Gastroesophageal sphincter (tissue), 4 donors: Measurements from ENCODE around the gene KRTAP10-1. TPM values are rescaled to one million over a fixed set of nuclear protein-coding genes. Genes with fewer than 3 reads are reported as not detected.

Experiments used
- ATAC-seq: fragments of 150-250 bp; one replicate; pipeline ENCODE4 v1.9.1; 2016; ENCODE audit warnings: mild to moderate bottlenecking, moderate library complexity
- H3K27ac ChIP-seq, 4 donors: fragments of 200-600 bp; sonication (generic) in 3 of 4; 1 replicate in 3 of 4; 2 replicates in 1 of 4; pipeline ENCODE4 v1.5.1; 2016 to 2019
- H3K27me3 ChIP-seq: fragments of 200-600 bp; sonication (generic); one replicate; pipeline ENCODE4 v1.5.1; 2019
- H3K36me3 ChIP-seq, 2 donors: fragments of 200-600 bp; sonication (generic); one replicate each; pipeline ENCODE4 v1.5.1; 2019; ENCODE audit warnings: control low read depth in 1 of 2
- H3K4me1 ChIP-seq, 3 donors: fragments of 200-600 bp; sonication (generic); 1 replicate in 2 of 3; 2 replicates in 1 of 3; pipeline ENCODE4 v1.5.1; 2016 to 2019; ENCODE audit warnings: control low read depth in 2 of 3
- H3K4me3 ChIP-seq, 2 donors: fragments of 200-600 bp; sonication (generic); one replicate each; pipeline ENCODE4 v1.5.1; 2019; ENCODE audit warnings: mild to moderate bottlenecking in 1 of 2, moderate library complexity in 1 of 2
- H3K9me3 ChIP-seq, 3 donors: fragments of 200-600 bp; sonication (generic); one replicate each; pipeline ENCODE4 v1.5.1; 2017 to 2019; ENCODE audit warnings: control low read depth in 2 of 3
- CTCF ChIP-seq, 4 experiments: fragments of 200-600 bp in 2 of 4; fragments of 450-650 bp in 2 of 4; sonication (generic) in 1 of 4; IDR thresholded peaks; one replicate each; pipeline ENCODE4 v1.5.1; 2017 to 2019; ENCODE audit warnings: antibody characterized with exemption in 4 of 4, mild to moderate bottlenecking in 2 of 4, moderate library complexity in 2 of 4
- EP300 ChIP-seq: sonication (generic); formaldehyde crosslinking; IDR thresholded peaks from one replicate; pipeline ENCODE4 v1.6.1; 2017; ENCODE audit warnings: antibody characterized with exemption, mild to moderate bottlenecking
- POLR2A ChIP-seq, 2 donors: fragments of 450-650 bp; IDR thresholded peaks; one replicate each; pipeline ENCODE4 v1.6.1; 2017; ENCODE audit warnings: antibody characterized with exemption in 2 of 2, mild to moderate bottlenecking in 2 of 2, moderate library complexity in 1 of 2
- POLR2AphosphoS5 ChIP-seq: sonication (generic); formaldehyde crosslinking; IDR thresholded peaks from one replicate; pipeline ENCODE4 v1.6.1; 2017; ENCODE audit warnings: antibody characterized with exemption
- WGBS, 2 donors: methylation state at CpG; one replicate each; pipeline ENCODE4 v1.1.5; 2018; ENCODE audit warnings: low coverage in 1 of 2; 5-methylcytosine and 5-hydroxymethylcytosine counted together
- total RNA-seq, 4 donors: library from RNA; depleted of rRNA; stranded (reverse); fragments of >200 nt; gene quantifications; one replicate each; pipeline ENCODE4 v1.1.0, GENCODE V29; 2016

KRTAP10-1 gene
- total RNA-seq, 4 donors from 2014 or later, result not detected

GRCh38 chr21:44544566-44544965 lies 4.6 kb upstream of the KRTAP10-1 start:
- H3K4me3 ChIP-seq, result no peak overlapping the region
- ATAC-seq, result no peak
- H3K27me3 ChIP-seq, result peaks cover 23% of the 10 kb centered on the region
- WGBS, 2 donors, result 59 to 76% methylated on average over 3 of the region's 3 CpGs
- TF ChIP-seq POLR2AphosphoS5 (no peak), EP300 (no peak), CTCF (IDR thresholded peaks at IDR 0.05) (no peak), POLR2A (IDR thresholded peaks at IDR 0.05) (no peak)
- no peaks in the 10 kb centered on the region for H3K36me3 ChIP-seq
- H3K9me3 ChIP-seq, result peaks cover 0 to 40% (median 0%) of the 10 kb centered on the region in 3 donors
- no peak overlapping the region for H3K27ac ChIP-seq
- no peaks in the 10 kb centered on the region for H3K4me1 ChIP-seq

GRCh38 chr21:44542716-44543115 lies 2.7 kb upstream of the KRTAP10-1 start:
- H3K36me3 ChIP-seq, result no peaks in the 10 kb centered on the region
- H3K4me3 ChIP-seq, result no peak overlapping the region
- WGBS, 2 donors, result 82 to 86% methylated on average over 1 of the region's 1 CpG
- ATAC-seq, result no peak
- TF ChIP-seq POLR2A (IDR thresholded peaks at IDR 0.05) (no peak), EP300 (no peak), POLR2AphosphoS5 (no peak), CTCF (IDR thresholded peaks at IDR 0.05) (no peak)
- no peaks in the 10 kb centered on the region for H3K4me1 ChIP-seq
- peaks cover 0 to 40% (median 0%) of the 10 kb centered on the region in 3 donors for H3K9me3 ChIP-seq
- peaks cover 18% of the 10 kb centered on the region for H3K27me3 ChIP-seq
- no peak overlapping the region for H3K27ac ChIP-seq

- Histone ChIP-seq H3K27ac (no peak overlapping the region), H3K4me3 (no peak overlapping the region), H3K9me3 (peaks cover 0 to 25% (median 0%) of the 10 kb centered on the region in 3 donors), H3K36me3 (no peaks in the 10 kb centered on the region), H3K4me1 (no peaks in the 10 kb centered on the region), H3K27me3 (peaks cover 17% of the 10 kb centered on the region)
- TF ChIP-seq POLR2AphosphoS5, result no peak
- no peak for TF ChIP-seq CTCF (IDR thresholded peaks at IDR 0.05)
- no peak for TF ChIP-seq EP300
- TF ChIP-seq POLR2A (IDR thresholded peaks at IDR 0.05), result no peak
- WGBS, 2 donors, result 75 to 80% methylated on average over 5 to 9 of the region's 11 CpGs
- no peak for ATAC-seq
Observed at GRCh38 chr21:44540741-44541288, 820 bp upstream of the KRTAP10-1 start.

GRCh38 chr21:44539046-44539445 lies 949 bp downstream of the KRTAP10-1 start:
- TF ChIP-seq POLR2A (IDR thresholded peaks at IDR 0.05), result no peak
- no peak for TF ChIP-seq EP300
- TF ChIP-seq POLR2AphosphoS5, result no peak
- TF ChIP-seq CTCF (IDR thresholded peaks at IDR 0.05), result no peak
- 72% methylated on average over 5 of the region's 14 CpGs; no CpG with 5 or more reads in 1 of the 2 donors for WGBS, 2 donors
- ATAC-seq, result no peak
- peaks cover 0 to 23% (median 0%) of the 10 kb centered on the region in 3 donors for H3K9me3 ChIP-seq
- H3K4me3 ChIP-seq, result no peak overlapping the region
- H3K4me1 ChIP-seq, result no peaks in the 10 kb centered on the region
- H3K27ac ChIP-seq, result no peak overlapping the region
- no peaks in the 10 kb centered on the region for H3K36me3 ChIP-seq
- H3K27me3 ChIP-seq, result peaks cover 17% of the 10 kb centered on the region
